HUES48 (cell line): ENCODE data around the gene ACSF3.

ENCODE experiments used
- H3K27ac ChIP-seq: one replicate; pipeline ENCODE4 v1.7.0; 2013; ENCODE audit warnings: low read depth, low read length, inconsistent platforms
- H3K27me3 ChIP-seq: 2 replicates; pipeline ENCODE4 v1.6.1; 2013; ENCODE audit warnings: mild to moderate bottlenecking, low read length; ENCODE audit not compliant: control insufficient read depth, insufficient read depth
- H3K36me3 ChIP-seq: 2 replicates; pipeline ENCODE4 v1.6.1; 2013; ENCODE audit warnings: low read length; ENCODE audit not compliant: control insufficient read depth, insufficient read depth
- H3K4me1 ChIP-seq: 2 replicates; pipeline ENCODE4 v1.6.1; 2013; ENCODE audit warnings: mild to moderate bottlenecking, low read length; ENCODE audit not compliant: control insufficient read depth, insufficient read depth
- H3K4me3 ChIP-seq: 2 replicates; pipeline ENCODE4 v1.5.1; 2013; ENCODE audit warnings: mild to moderate bottlenecking, low read depth, low read length
- H3K9ac ChIP-seq: 2 replicates; pipeline ENCODE4 v1.6.1; 2013; ENCODE audit warnings: mild to moderate bottlenecking, low read depth, low read length, moderate library complexity
- H3K9me3 ChIP-seq: 2 replicates; pipeline ENCODE4 v1.6.1; 2013; ENCODE audit warnings: low read length; ENCODE audit not compliant: control insufficient read depth, insufficient read depth

The ACSF3 gene

GRCh38 chr16:89104303-89104702 lies 10.7 kb downstream of the ACSF3 start:
- peaks cover 70% of the 10 kb centered on the region for H3K36me3 ChIP-seq
- H3K4me3 ChIP-seq, result no peak overlapping the region
- no peaks in the 10 kb centered on the region for H3K4me1 ChIP-seq
- H3K27me3 ChIP-seq, result no peaks in the 10 kb centered on the region
- no peak overlapping the region for H3K9ac ChIP-seq
- no peaks in the 10 kb centered on the region for H3K9me3 ChIP-seq
- no peak overlapping the region for H3K27ac ChIP-seq

- no peak overlapping the region for H3K9ac ChIP-seq
- H3K9me3 ChIP-seq, result no peaks in the 10 kb centered on the region
- H3K4me3 ChIP-seq, result no peak overlapping the region
- no peaks in the 10 kb centered on the region for H3K27me3 ChIP-seq
- no peak overlapping the region for H3K27ac ChIP-seq
- peaks cover 70% of the 10 kb centered on the region for H3K36me3 ChIP-seq
- H3K4me1 ChIP-seq, result no peaks in the 10 kb centered on the region
These were observed 11.4 kb downstream of the ACSF3 start for GRCh38 chr16:89104930-89105571.

GRCh38 chr16:89105599-89106151 lies 12.0 kb downstream of the ACSF3 start:
- H3K9me3 ChIP-seq, result no peaks in the 10 kb centered on the region
- no peak overlapping the region for H3K4me3 ChIP-seq
- H3K27ac ChIP-seq, result no peak overlapping the region
- H3K27me3 ChIP-seq, result no peaks in the 10 kb centered on the region
- no peak overlapping the region for H3K9ac ChIP-seq
- H3K4me1 ChIP-seq, result no peaks in the 10 kb centered on the region
- peaks cover 69% of the 10 kb centered on the region for H3K36me3 ChIP-seq

GRCh38 chr16:89106533-89107202 lies 13.0 kb downstream of the ACSF3 start:
- Histone ChIP-seq H3K4me1 (no peaks in the 10 kb centered on the region), H3K9me3 (no peaks in the 10 kb centered on the region), H3K27ac (no peak overlapping the region), H3K9ac (no peak overlapping the region), H3K4me3 (no peak overlapping the region), H3K27me3 (no peaks in the 10 kb centered on the region), H3K36me3 (peaks cover 61% of the 10 kb centered on the region)

GRCh38 chr16:89107203-89107582 lies 13.5 kb downstream of the ACSF3 start:
- Histone ChIP-seq H3K27ac (no peak overlapping the region), H3K9me3 (no peaks in the 10 kb centered on the region)

GRCh38 chr16:89108416-89108815 lies 14.8 kb downstream of the ACSF3 start:
- H3K4me1 ChIP-seq, result no peaks in the 10 kb centered on the region
- H3K27ac ChIP-seq, result no peak overlapping the region
- H3K36me3 ChIP-seq, result peaks cover 62% of the 10 kb centered on the region
- no peaks in the 10 kb centered on the region for H3K9me3 ChIP-seq
- H3K4me3 ChIP-seq, result no peak overlapping the region
- no peak overlapping the region for H3K9ac ChIP-seq
- H3K27me3 ChIP-seq, result no peaks in the 10 kb centered on the region

More at GRCh38 chr16:89107203-89107582, 13.5 kb downstream of the ACSF3 start:
- H3K27me3 ChIP-seq, result no peaks in the 10 kb centered on the region
- no peak overlapping the region for H3K4me3 ChIP-seq
- H3K36me3 ChIP-seq, result peaks cover 63% of the 10 kb centered on the region
- H3K4me1 ChIP-seq, result no peaks in the 10 kb centered on the region
- no peak overlapping the region for H3K9ac ChIP-seq

GRCh38 chr16:89110641-89111040 lies 17.0 kb downstream of the ACSF3 start:
- no peak overlapping the region for H3K9ac ChIP-seq
- H3K9me3 ChIP-seq, result no peaks in the 10 kb centered on the region
- peaks cover 48% of the 10 kb centered on the region for H3K36me3 ChIP-seq
- H3K4me3 ChIP-seq, result no peak overlapping the region
- no peaks in the 10 kb centered on the region for H3K4me1 ChIP-seq
- H3K27ac ChIP-seq, result no peak overlapping the region
- H3K27me3 ChIP-seq, result no peaks in the 10 kb centered on the region

GRCh38 chr16:89111263-89111662 lies 17.6 kb downstream of the ACSF3 start:
- H3K27ac ChIP-seq, result no peak overlapping the region
- no peak overlapping the region for H3K4me3 ChIP-seq
- H3K9me3 ChIP-seq, result no peaks in the 10 kb centered on the region
- H3K9ac ChIP-seq, result no peak overlapping the region
- H3K36me3 ChIP-seq, result peaks cover 43% of the 10 kb centered on the region
- no peaks in the 10 kb centered on the region for H3K27me3 ChIP-seq
- no peaks in the 10 kb centered on the region for H3K4me1 ChIP-seq

- no peaks in the 10 kb centered on the region for H3K9me3 ChIP-seq
- no peak overlapping the region for H3K4me3 ChIP-seq
- H3K27me3 ChIP-seq, result no peaks in the 10 kb centered on the region
- H3K9ac ChIP-seq, result no peak overlapping the region
- H3K4me1 ChIP-seq, result no peaks in the 10 kb centered on the region
- no peak overlapping the region for H3K27ac ChIP-seq
- peaks cover 41% of the 10 kb centered on the region for H3K36me3 ChIP-seq
These were observed 18.9 kb downstream of the ACSF3 start for GRCh38 chr16:89112377-89113151.

GRCh38 chr16:89113152-89113547 lies 19.5 kb downstream of the ACSF3 start:
- no peak overlapping the region for H3K27ac ChIP-seq
- H3K9ac ChIP-seq, result no peak overlapping the region
- H3K9me3 ChIP-seq, result no peaks in the 10 kb centered on the region
- H3K36me3 ChIP-seq, result peaks cover 41% of the 10 kb centered on the region
- no peaks in the 10 kb centered on the region for H3K4me1 ChIP-seq
- H3K27me3 ChIP-seq, result no peaks in the 10 kb centered on the region
- no peak overlapping the region for H3K4me3 ChIP-seq

- no peaks in the 10 kb centered on the region for H3K4me1 ChIP-seq
- H3K27me3 ChIP-seq, result no peaks in the 10 kb centered on the region
- H3K36me3 ChIP-seq, result peaks cover 36% of the 10 kb centered on the region
- H3K9me3 ChIP-seq, result no peaks in the 10 kb centered on the region
- no peak overlapping the region for H3K9ac ChIP-seq
- H3K4me3 ChIP-seq, result no peak overlapping the region
- H3K27ac ChIP-seq, result no peak overlapping the region
These were observed 20.0 kb downstream of the ACSF3 start for GRCh38 chr16:89113661-89114060.
